Fibroblast of lung (primary cell): ENCODE results near the gene FOXC1. TPM values are rescaled to one million over a fixed set of nuclear protein-coding genes. Genes with fewer than 3 reads are reported as not detected.

ENCODE experiments used
- DNase-seq, 2 donors: peaks; one replicate each; pipeline versions ENCODE4 v3.0.0 to v3.0.0-alpha.2; 2010; ENCODE audit warnings: low read depth in 2 of 2
- H2AFZ ChIP-seq: 2 replicates; pipeline ENCODE4 v1.5.1; 2012; ENCODE audit warnings: low read length, control low read depth, inconsistent platforms
- H3K27ac ChIP-seq: 2 replicates; pipeline ENCODE4 v1.5.1; 2011; ENCODE audit warnings: low read length, control low read depth; ENCODE audit not compliant: insufficient read depth
- H3K27me3 ChIP-seq: 2 replicates; pipeline ENCODE4 v1.5.1; 2011; ENCODE audit warnings: mild to moderate bottlenecking, low read length; ENCODE audit not compliant: control insufficient read depth, insufficient read depth
- H3K36me3 ChIP-seq: 2 replicates; pipeline ENCODE4 v1.5.1; 2011; ENCODE audit warnings: low read length; ENCODE audit not compliant: control insufficient read depth, insufficient read depth
- H3K4me1 ChIP-seq: 2 replicates; pipeline ENCODE4 v1.5.1; 2011; ENCODE audit warnings: low read length; ENCODE audit not compliant: control insufficient read depth, insufficient read depth; ENCODE audit errors: extremely low read depth
- H3K4me2 ChIP-seq: 2 replicates; pipeline ENCODE4 v1.5.1; 2011; ENCODE audit warnings: low read length, control low read depth; ENCODE audit not compliant: insufficient read depth; ENCODE audit errors: extremely low read depth
- H3K4me3 ChIP-seq, 4 experiments: fragments of 200-600 bp in 1 of 4; sonication (generic) in 1 of 4; replicated peaks in 1 of 4; 2 replicates each; pipeline ENCODE4 v1.5.1; 2011 to 2016; ENCODE audit warnings: low read length in 4 of 4, low read depth in 3 of 4, mild to moderate bottlenecking in 3 of 4, control low read depth in 2 of 4, inconsistent platforms in 1 of 4, mixed read lengths in 1 of 4; ENCODE audit not compliant: insufficient read depth in 1 of 4; ENCODE audit errors: control extremely low read depth in 1 of 4
- H3K79me2 ChIP-seq: 2 replicates; pipeline ENCODE4 v1.5.1; 2012; ENCODE audit warnings: mild to moderate bottlenecking, low read length, inconsistent platforms; ENCODE audit not compliant: control insufficient read depth, insufficient read depth
- H3K9ac ChIP-seq: 2 replicates; pipeline ENCODE4 v1.5.1; 2011; ENCODE audit warnings: mild to moderate bottlenecking, low read length, control low read depth; ENCODE audit not compliant: insufficient read depth
- H3K9me3 ChIP-seq: 2 replicates; pipeline ENCODE4 v1.5.1; 2012; ENCODE audit warnings: low read depth, low read length; ENCODE audit not compliant: control insufficient read depth, insufficient read depth
- H4K20me1 ChIP-seq: 2 replicates; pipeline ENCODE4 v1.5.1; 2011; ENCODE audit warnings: low read length; ENCODE audit not compliant: control insufficient read depth, insufficient read depth; ENCODE audit errors: extremely low read depth
- EZH2 ChIP-seq: IDR thresholded peaks from 2 replicates; pipeline ENCODE4 v1.5.1; 2012; ENCODE audit warnings: low read length, control low read depth, mild to moderate bottlenecking; ENCODE audit errors: missing control alignments
- polyA plus RNA-seq, 2 donors: library from polyadenylated mRNA; depleted of rRNA in 1 of 2; stranded (reverse) in 1 of 2; unstranded in 1 of 2; fragments of >200 nt; gene quantifications; 2 replicates each; pipeline ENCODE4 v1.2.1, GENCODE V29; 2011 to 2012; ENCODE audit warnings: missing spikeins in 1 of 2
- total RNA-seq: library from RNA; depleted of rRNA; stranded (reverse); fragments of >200 nt; gene quantifications from 2 replicates; pipeline ENCODE4 v1.2.1, GENCODE V29; 2014
- TF ChIP-seq, protein P1 (sequence below), 2 donors: IDR thresholded peaks in 1 of 2; conservative IDR thresholded peaks in 1 of 2; 1 replicate in 1 of 2; 2 replicates in 1 of 2; pipeline ENCODE4 v1.5.1; 2011 to 2012; ENCODE audit warnings: low read length in 2 of 2, control low read depth in 1 of 2, inconsistent platforms in 1 of 2, low read depth in 1 of 2, mild to moderate bottlenecking in 1 of 2

The FOXC1 gene
- total and polyA plus RNA-seq, 2 donors (not counting 1 experiment from before 2014, with no cell fraction given) = 0.66 to 2.3 TPM

DNA sequence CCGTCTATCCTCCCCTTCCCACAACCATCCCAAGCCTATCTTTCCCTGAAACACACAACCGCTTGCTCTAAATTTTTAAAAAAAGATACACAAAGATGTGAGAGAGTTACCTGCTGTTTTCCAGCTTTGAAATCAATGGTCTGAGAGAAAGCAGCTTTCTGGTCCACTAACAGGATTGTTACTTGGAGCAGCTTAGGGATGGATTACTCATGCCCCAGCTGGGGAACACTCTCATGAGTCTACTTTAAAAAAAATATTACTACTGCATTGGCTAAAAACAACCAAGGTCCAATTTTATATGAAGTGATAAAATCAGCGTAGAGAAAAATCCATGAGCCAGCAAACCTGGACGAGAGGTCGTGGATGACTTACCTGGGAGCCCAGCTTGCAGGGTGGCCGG lies 29.6 kb upstream of the FOXC1 start:
- Histone ChIP-seq H3K9me3 (no peaks in the 10 kb centered on the region), H3K36me3 (no peaks in the 10 kb centered on the region), H3K27me3 (no peaks in the 10 kb centered on the region), H2AFZ (no peak overlapping the region), H3K9ac (no peak overlapping the region), H3K4me1 (peaks cover 1% of the 10 kb centered on the region), H3K27ac (no peak overlapping the region), H3K4me2 (no peak overlapping the region), H4K20me1 (no peaks in the 10 kb centered on the region), H3K79me2 (no peaks in the 10 kb centered on the region), H3K4me3 (no peak overlapping the region)
- peak; percentile 23 to 27 for DNase-seq
- no peak for TF ChIP-seq EZH2
- TF ChIP-seq, protein P1, sequence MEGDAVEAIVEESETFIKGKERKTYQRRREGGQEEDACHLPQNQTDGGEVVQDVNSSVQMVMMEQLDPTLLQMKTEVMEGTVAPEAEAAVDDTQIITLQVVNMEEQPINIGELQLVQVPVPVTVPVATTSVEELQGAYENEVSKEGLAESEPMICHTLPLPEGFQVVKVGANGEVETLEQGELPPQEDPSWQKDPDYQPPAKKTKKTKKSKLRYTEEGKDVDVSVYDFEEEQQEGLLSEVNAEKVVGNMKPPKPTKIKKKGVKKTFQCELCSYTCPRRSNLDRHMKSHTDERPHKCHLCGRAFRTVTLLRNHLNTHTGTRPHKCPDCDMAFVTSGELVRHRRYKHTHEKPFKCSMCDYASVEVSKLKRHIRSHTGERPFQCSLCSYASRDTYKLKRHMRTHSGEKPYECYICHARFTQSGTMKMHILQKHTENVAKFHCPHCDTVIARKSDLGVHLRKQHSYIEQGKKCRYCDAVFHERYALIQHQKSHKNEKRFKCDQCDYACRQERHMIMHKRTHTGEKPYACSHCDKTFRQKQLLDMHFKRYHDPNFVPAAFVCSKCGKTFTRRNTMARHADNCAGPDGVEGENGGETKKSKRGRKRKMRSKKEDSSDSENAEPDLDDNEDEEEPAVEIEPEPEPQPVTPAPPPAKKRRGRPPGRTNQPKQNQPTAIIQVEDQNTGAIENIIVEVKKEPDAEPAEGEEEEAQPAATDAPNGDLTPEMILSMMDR (conservative IDR thresholded peaks at IDR 0.05 in 1 of 2, IDR thresholded peaks at IDR 0.05 in 1 of 2; ENCODE audit: low read depth in 1 of 2, low read length in 2 of 2) = no peak

DNA sequence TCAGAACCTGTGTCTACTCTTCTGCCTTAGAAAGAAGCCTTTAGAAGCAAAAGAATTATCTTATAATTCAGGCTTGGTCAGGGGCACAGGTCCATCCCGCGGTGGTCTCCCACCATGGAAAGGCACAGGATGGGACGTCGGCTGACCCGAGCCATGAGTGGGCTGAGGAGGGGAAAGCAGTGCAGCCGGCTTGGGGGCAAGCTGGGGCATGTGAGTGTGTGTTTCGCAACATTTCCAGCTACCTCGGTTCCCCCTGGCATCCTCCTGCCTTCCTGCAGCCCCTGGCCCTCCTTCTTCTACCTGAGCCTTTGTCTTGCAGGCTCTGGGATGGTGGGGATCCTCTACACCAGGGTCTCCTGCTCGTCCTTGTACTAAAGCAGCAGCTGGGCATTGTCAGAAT lies 29.1 kb upstream of the FOXC1 start:
- TF ChIP-seq, protein P1 (conservative IDR thresholded peaks at IDR 0.05 in 1 of 2, IDR thresholded peaks at IDR 0.05 in 1 of 2; ENCODE audit: low read depth in 1 of 2, low read length in 2 of 2) = no peak
- TF ChIP-seq EZH2 = no peak
- DNase-seq = no peak
- no peak overlapping the region for H3K27ac ChIP-seq

DNA sequence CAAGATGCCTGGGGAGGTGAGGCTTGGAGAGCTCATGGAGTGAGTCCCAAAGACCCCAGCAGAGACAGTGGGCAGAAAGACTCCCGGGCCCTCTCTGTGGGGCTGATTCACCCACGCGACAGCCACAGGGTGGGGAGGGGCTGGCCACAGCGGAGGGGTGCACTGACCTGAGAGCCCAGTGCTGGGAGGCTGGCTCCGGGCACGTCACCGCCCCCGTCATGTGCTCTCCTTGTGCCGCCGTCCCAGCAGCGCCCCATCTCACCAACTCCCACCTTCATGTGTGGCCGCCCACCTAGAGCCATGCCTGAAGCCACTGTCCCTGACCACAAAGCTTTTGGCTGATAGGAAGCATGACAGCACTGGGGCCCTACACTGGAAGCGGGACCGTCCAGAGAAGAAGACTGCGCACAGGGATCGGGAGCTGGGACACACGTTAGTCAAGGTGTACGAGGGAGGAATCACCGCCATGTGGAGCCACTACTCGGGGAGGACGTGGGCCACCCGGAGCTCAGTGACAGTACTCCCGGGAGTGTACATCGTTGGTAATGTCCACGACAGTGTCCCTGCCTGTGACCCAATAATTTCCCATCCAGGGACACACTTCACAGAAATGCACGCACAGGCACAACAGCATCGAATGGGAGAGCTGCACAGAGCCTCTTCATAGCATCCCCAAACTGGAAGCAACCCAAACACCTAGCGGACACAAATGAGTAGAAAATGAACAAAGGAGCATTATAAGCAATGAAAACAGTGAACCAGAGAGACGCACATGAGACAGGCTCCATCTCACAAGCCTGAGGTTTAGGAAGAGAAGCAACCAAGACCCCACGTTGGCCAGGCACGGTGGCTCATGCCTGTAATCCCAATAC lies 28.4 kb upstream of the FOXC1 start:
- TF ChIP-seq EZH2 = no peak
- TF ChIP-seq, protein P1 (conservative IDR thresholded peaks at IDR 0.05 in 1 of 2, IDR thresholded peaks at IDR 0.05 in 1 of 2; ENCODE audit: low read depth in 1 of 2, low read length in 2 of 2) = no peak
- Histone ChIP-seq H4K20me1 (no peaks in the 10 kb centered on the region), H3K4me3 (no peak overlapping the region), H2AFZ (no peak overlapping the region), H3K27me3 (no peaks in the 10 kb centered on the region), H3K27ac (no peak overlapping the region), H3K4me1 (no peaks in the 10 kb centered on the region), H3K9me3 (no peaks in the 10 kb centered on the region), H3K36me3 (no peaks in the 10 kb centered on the region), H3K79me2 (no peaks in the 10 kb centered on the region), H3K9ac (no peak overlapping the region), H3K4me2 (no peak overlapping the region)
- no peak for DNase-seq

More for the DNA sequence above, 29.1 kb upstream of the FOXC1 start:
- Histone ChIP-seq H3K4me2 (no peak overlapping the region), H3K9me3 (no peaks in the 10 kb centered on the region), H3K4me1 (no peaks in the 10 kb centered on the region), H3K27me3 (no peaks in the 10 kb centered on the region), H3K4me3 (no peak overlapping the region), H3K36me3 (no peaks in the 10 kb centered on the region), H3K79me2 (no peaks in the 10 kb centered on the region), H4K20me1 (no peaks in the 10 kb centered on the region), H3K9ac (no peak overlapping the region), H2AFZ (no peak overlapping the region)
